Measurements from ENCODE around the gene COL6A1. TPM values are rescaled to one million over a fixed set of nuclear protein-coding genes. Genes with fewer than 3 reads are reported as not detected.

COL6A1 gene
- total RNA-seq, 2 donors from 2014 or later, result 814 to 1,189 TPM

GRCh38 chr21:46031484-46031883 is 49.9 kb downstream of the COL6A1 start:
- DNase-seq (ENCODE audit: low spot score) (no peak), ATAC-seq (ENCODE audit: insufficient number of reproducible peaks, low FRiP score, low read depth) (no peak)
- no peak for TF ChIP-seq CTCF (IDR thresholded peaks at IDR 0.05)
- Histone ChIP-seq H3K4me1 (ENCODE audit: control insufficient read depth in 1 of 2, low read depth in 2 of 2) (peaks cover 8 to 19% of the 10 kb centered on the region in 2 donors), H3K27me3 (replicated peaks; ENCODE audit: insufficient read depth) (no peaks in the 10 kb centered on the region), H3K36me3 (no peaks in the 10 kb centered on the region), H3K27ac (no peak overlapping the region), H3K9me3 (no peaks in the 10 kb centered on the region), H3K4me3 (no peak overlapping the region)

GRCh38 chr21:46032100-46032499 is 50.5 kb downstream of the COL6A1 start:
- H3K27me3 ChIP-seq (replicated peaks; ENCODE audit: insufficient read depth), result no peaks in the 10 kb centered on the region
- no peaks in the 10 kb centered on the region for H3K9me3 ChIP-seq
- no peak for DNase-seq (ENCODE audit: low spot score)
- no peak for TF ChIP-seq CTCF (IDR thresholded peaks at IDR 0.05)
- no peaks in the 10 kb centered on the region for H3K36me3 ChIP-seq
- no peak for ATAC-seq (ENCODE audit: insufficient number of reproducible peaks, low FRiP score, low read depth)
- no peak overlapping the region for H3K27ac ChIP-seq
- H3K4me3 ChIP-seq, result no peak overlapping the region
- peaks cover 8 to 19% of the 10 kb centered on the region in 2 donors for H3K4me1 ChIP-seq (ENCODE audit: control insufficient read depth in 1 of 2, low read depth in 2 of 2)

GRCh38 chr21:46033410-46034400 is 52.1 kb downstream of the COL6A1 start:
- Histone ChIP-seq H3K36me3 (no peaks in the 10 kb centered on the region), H3K4me1 (ENCODE audit: control insufficient read depth in 1 of 2, low read depth in 2 of 2) (peaks cover 0 to 9% of the 10 kb centered on the region in 2 donors), H3K27ac (no peak overlapping the region), H3K9me3 (no peaks in the 10 kb centered on the region), H3K27me3 (replicated peaks; ENCODE audit: insufficient read depth) (no peaks in the 10 kb centered on the region), H3K4me3 (no peak overlapping the region)
- DNase-seq (ENCODE audit: low spot score) (no peak), ATAC-seq (ENCODE audit: insufficient number of reproducible peaks, low FRiP score, low read depth) (no peak)
- TF ChIP-seq CTCF (IDR thresholded peaks at IDR 0.05), result no peak

GRCh38 chr21:46035809-46036695 is 54.5 kb downstream of the COL6A1 start:
- TF ChIP-seq CTCF (IDR thresholded peaks at IDR 0.05), result no peak
- no peak overlapping the region for H3K4me3 ChIP-seq
- H3K36me3 ChIP-seq, result no peaks in the 10 kb centered on the region
- DNase-seq (ENCODE audit: low spot score) (no peak), ATAC-seq (ENCODE audit: insufficient number of reproducible peaks, low FRiP score, low read depth) (no peak)
- H3K9me3 ChIP-seq, result no peaks in the 10 kb centered on the region
- peaks cover 0 to 17% of the 10 kb centered on the region in 2 donors for H3K4me1 ChIP-seq (ENCODE audit: control insufficient read depth in 1 of 2, low read depth in 2 of 2)
- H3K27me3 ChIP-seq (replicated peaks; ENCODE audit: insufficient read depth), result no peaks in the 10 kb centered on the region
- H3K27ac ChIP-seq, result no peak overlapping the region

All from thoracic aorta (tissue), 2 donors.